Measurements from ENCODE around the gene C21orf91.

DNA sequence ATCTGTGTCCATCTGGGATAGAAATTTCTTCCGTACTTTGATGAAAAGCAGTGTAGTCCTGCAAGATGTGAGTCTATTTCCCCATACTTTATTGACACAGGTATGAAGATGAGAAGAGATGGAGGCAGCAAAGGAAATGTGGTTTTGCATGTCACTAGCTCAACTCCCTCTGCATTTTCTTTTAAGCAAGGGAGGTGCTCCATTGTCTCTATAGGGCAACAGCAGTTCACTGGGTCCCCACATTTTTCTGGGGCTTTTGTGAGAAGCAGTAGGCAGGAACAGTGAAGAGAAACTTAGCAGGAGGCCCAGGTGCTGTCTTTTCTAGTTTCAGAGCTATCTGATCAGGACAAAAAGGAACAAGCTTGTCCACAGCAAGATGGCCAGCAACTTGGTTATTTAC is 37.1 kb downstream of the C21orf91 start:
- TF ChIP-seq, protein P1, sequence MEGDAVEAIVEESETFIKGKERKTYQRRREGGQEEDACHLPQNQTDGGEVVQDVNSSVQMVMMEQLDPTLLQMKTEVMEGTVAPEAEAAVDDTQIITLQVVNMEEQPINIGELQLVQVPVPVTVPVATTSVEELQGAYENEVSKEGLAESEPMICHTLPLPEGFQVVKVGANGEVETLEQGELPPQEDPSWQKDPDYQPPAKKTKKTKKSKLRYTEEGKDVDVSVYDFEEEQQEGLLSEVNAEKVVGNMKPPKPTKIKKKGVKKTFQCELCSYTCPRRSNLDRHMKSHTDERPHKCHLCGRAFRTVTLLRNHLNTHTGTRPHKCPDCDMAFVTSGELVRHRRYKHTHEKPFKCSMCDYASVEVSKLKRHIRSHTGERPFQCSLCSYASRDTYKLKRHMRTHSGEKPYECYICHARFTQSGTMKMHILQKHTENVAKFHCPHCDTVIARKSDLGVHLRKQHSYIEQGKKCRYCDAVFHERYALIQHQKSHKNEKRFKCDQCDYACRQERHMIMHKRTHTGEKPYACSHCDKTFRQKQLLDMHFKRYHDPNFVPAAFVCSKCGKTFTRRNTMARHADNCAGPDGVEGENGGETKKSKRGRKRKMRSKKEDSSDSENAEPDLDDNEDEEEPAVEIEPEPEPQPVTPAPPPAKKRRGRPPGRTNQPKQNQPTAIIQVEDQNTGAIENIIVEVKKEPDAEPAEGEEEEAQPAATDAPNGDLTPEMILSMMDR (IDR thresholded peaks at IDR 0.05), result no peak
- TF ChIP-seq POLR2A (IDR thresholded peaks at IDR 0.05), result no peak

Measured in Peyer's patch (tissue), 4 donors.